Subcutaneous adipose tissue (tissue), 4 donors: Measurements from ENCODE around the gene CNOT8. TPM values are rescaled to one million over a fixed set of nuclear protein-coding genes. Genes with fewer than 3 reads are reported as not detected.

Experiments
- CTCF ChIP-seq: fragments of 450-650 bp; IDR thresholded peaks from one replicate; pipeline ENCODE4 v1.5.1; 2016; ENCODE audit warnings: low read depth, mild to moderate bottlenecking, control low read depth, antibody characterized with exemption, moderate library complexity
- total RNA-seq, 4 donors: library from RNA; depleted of rRNA; stranded (reverse); fragments of >200 nt; gene quantifications; one replicate each; pipeline ENCODE4 v1.1.0, GENCODE V29; 2016

Gene CNOT8
- total RNA-seq, 4 donors from 2014 or later = 101 to 139 (median 125) TPM

GRCh38 chr5:154871734-154872133, 13.3 kb downstream of the CNOT8 start:
- TF ChIP-seq CTCF = no peak

GRCh38 chr5:154873791-154874331, 15.4 kb downstream of the CNOT8 start:
- TF ChIP-seq CTCF = no peak

GRCh38 chr5:154878642-154879335, 20.4 kb downstream of the CNOT8 start:
- TF ChIP-seq CTCF = no peak

GRCh38 chr5:154881986-154882385, 23.6 kb downstream of the CNOT8 start:
- TF ChIP-seq CTCF = no peak

GRCh38 chr5:154884424-154884823, 26.0 kb downstream of the CNOT8 start:
- TF ChIP-seq CTCF = no peak

GRCh38 chr5:154885439-154885838, 27.0 kb downstream of the CNOT8 start:
- no peak for TF ChIP-seq CTCF

- TF ChIP-seq CTCF = no peak
These were observed 33.9 kb downstream of the CNOT8 start for GRCh38 chr5:154892369-154892771.
